ENCODE measurements around the gene FAM222A.
A peak's percentile ranks its signal among the peaks of the same experiment; 100 is the strongest.

FAM222A gene

GRCh38 chr12:109777544-109777943 lies 63.9 kb downstream of the FAM222A start:
- peak in 1 of 2 donors; percentile 10 for DNase-seq

DNA sequence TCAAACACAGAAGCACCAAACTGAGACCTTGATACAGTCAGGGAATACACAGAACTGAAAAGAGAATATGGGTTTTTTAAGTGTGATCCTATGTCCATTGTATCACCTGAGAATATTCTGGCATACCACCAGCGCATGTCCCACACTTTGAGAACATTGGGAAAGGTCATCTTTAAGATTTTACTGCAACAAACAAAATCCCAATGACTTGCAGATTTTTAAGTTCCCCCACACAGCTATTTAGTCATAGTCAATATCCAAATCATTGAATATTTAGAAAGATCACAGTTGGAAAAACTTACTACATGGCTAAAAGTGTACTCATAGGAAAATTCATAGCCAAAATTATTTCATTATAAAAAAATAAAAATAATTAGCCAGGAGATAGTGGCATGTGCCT lies 65.1 kb downstream of the FAM222A start:
- DNase-seq = no peak

GRCh38 chr12:109779382-109779781 lies 65.8 kb downstream of the FAM222A start:
- no peak for DNase-seq

GRCh38 chr12:109781668-109782325 lies 68.2 kb downstream of the FAM222A start:
- no peak for DNase-seq

DNA sequence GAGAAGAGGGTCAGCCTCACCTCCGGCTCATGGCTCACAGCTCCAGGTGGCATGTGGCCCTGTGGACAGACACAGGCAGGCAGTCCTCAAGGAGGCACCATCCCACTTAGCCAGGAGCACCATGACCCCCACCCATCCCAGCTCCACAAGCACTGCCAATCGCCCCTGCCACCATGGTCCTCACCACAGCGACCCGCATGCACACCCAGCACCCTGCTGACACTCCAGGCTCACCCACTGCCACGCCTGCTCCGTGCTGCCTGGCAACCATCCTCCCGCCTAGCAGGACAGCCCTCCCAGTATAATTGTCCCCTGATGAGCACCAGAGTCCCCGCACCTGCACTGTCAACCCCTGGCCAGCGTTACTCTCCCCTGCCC lies 68.7 kb downstream of the FAM222A start:
- DNase-seq = no peak

DNA sequence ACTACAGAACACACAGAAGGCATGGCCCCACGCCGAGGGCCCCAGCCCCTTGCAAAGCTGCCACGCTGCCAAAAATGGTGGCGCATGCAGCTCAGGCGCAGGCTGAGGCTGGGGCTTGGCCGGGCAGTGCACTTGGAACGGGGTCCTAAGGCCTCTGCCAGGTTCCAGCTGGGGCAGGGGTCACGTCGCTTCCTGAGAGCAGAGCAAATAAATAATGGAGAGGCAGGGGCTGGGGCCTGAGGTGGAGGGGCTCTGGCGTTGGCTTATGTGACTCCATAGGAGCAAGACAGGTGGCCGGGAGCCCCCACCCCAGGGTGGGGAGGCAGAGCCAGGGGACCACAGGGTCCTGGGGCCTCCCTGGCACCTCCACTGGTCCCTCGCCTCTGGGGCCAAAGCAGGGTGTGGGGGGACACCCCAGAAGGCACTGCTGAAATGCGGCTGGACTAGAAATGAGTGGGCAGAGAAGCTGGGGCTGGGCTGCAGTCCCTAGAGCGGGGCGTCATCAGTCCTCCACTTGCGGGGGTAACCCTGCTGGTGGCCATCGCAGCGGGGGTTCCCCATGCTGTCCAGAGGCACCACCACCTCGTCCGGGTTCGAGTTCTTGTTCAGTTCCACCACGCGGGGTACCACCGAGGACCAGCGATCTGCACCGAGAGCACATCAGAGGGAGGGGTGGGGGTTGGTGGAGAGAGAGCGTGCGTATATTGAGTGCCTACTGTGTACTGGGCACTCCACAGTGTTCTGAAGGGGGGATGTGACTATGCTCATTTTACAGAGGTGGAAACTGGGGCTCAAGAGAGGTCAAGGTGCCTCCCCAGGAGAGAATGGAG lies 69.7 kb downstream of the FAM222A start:
- DNase-seq = no peak

GRCh38 chr12:109783965-109784244 lies 70.3 kb downstream of the FAM222A start:
- DNase-seq = no peak

DNA sequence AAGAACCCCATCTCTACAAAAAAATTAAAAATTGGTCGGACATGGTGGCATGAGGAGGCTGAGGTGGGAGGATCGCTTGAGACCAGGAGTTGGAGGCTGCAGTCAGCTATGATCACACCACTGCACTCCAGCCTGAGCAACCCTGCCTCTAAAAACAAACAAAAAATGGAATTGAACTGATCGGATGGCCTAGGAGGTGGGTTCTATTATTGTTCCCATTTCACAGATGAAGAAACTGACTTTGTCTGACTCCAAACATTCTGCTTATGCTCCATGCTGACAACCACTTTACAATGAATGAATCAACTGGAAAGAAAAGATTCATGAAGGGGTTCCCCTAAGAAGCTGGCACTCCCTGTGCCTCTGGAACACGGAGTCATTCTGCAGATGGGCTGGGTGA lies 72.2 kb downstream of the FAM222A start:
- no peak for DNase-seq

- DNase-seq = no peak
Observed at GRCh38 chr12:109786799-109787198, 73.2 kb downstream of the FAM222A start.

DNA sequence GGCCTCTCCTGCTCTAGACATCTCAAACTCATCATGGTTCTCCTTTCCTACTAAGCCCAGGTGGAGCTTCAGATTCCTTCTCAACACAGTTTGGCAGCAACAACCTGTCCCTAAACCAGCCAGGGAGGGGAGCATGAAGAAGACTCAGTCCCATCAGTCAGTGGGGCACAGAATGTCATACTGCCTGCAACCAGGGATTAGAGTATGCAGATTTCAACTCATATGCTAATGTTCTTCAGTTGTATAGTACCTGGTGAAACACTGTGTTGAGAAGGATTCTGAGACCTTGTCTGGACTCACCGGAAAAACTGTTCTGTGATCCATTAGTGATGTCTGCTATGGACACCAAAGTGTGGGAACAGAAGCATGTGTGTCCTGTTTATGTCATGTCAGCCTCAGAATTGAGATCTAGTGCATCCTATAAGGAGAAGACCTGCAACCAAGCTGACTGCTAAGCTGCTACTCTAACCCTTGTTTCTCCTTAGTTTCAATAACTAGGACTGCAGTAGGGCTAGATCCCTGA lies 76.0 kb downstream of the FAM222A start:
- no peak for DNase-seq

DNA sequence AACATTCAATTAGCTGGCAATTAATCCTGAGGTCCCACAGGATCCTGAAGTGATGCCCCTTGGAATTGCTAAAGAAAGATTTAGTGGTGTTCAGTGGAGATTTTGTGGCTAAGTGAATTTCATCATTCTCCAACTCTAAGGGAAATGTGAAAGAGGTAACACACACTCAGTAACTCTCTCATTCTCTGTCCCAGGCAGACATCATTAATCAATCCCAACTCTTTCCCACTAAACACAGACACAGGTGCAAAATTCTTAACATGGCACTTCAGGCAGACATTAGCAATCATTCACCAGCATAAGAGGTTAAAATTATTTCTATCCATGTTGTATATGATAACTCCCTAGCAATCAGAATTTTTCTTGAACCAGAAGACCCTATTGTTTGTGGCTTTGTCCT lies 79.4 kb downstream of the FAM222A start:
- DNase-seq = no peak

DNA sequence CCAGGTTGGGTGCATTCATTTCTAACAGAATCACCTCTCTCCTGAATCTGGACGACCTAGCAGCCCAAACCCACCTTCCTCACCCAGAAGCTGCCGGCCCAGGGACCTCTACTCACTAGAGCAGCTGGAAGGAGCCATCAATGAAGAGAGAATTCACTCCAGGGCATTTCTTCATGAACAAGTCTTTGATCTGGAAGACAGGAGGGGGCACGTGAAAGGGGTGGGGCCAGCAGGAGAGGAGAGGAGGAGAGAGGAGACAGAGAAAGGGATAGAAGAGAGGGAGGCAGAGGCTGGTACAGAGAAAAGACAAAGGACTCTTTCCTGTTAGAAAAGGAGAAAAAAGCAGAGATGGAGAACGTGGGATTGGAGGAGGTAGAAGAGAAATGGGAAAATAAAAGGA lies 79.8 kb downstream of the FAM222A start:
- no peak for DNase-seq

DNA sequence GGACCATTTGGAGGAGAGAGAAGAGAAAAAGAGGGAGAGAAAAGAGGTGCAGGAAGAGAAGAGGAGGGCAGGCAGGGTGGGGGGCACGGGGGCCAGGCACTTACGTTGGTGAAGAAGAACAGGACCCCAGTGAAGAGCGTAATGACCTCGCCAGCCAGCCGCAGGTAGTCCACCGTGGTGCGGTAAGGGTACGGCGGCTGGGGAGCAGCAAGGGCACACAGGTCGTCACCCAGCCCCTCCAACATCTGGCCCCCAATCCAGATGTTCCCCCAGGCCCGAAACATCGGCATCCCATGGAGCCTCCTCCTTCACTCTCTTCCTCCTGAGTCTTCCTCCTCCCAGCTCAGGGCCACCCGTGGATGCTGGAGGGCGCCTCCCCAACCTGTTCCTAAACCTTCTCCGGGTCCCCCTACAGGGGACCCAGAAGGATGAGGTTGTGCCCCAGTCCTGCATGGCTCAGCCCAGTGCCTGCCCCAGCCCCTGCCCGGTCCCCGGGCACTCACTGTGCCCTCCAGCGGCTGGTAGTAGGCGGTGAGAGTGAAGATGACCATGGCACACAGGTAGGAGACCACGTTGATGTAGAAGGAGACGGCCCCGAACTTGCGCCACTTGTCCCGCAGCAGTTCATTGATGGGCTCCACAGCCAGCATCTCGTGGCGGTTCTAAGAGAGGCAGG lies 80.3 kb downstream of the FAM222A start:
- no peak for DNase-seq

- DNase-seq = no peak
Observed at GRCh38 chr12:109795023-109795422, 81.4 kb downstream of the FAM222A start.

DNA sequence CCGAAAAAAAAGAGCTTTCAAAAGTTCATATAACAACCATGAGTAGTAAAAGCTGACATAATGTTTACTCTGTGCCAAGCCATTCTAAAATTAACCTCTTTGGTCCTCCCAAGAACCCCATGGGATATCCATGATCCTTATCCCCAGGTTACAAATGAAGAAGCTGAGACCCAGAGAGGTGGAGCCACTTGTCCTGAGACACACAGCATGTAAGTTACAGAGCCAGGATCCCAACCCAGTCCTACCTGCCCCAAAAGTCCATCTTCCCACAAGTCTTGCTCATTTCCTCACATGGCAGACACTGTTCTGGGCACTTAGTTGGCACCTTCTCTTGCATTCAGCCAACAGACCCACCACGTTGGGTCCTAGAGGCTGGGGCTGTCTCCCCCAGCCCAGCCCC lies 82.4 kb downstream of the FAM222A start:
- DNase-seq = no peak

- no peak for DNase-seq
Observed at GRCh38 chr12:109797905-109798669, 84.5 kb downstream of the FAM222A start.

- DNase-seq = no peak
Observed at GRCh38 chr12:109798691-109799090, 85.1 kb downstream of the FAM222A start.

DNA sequence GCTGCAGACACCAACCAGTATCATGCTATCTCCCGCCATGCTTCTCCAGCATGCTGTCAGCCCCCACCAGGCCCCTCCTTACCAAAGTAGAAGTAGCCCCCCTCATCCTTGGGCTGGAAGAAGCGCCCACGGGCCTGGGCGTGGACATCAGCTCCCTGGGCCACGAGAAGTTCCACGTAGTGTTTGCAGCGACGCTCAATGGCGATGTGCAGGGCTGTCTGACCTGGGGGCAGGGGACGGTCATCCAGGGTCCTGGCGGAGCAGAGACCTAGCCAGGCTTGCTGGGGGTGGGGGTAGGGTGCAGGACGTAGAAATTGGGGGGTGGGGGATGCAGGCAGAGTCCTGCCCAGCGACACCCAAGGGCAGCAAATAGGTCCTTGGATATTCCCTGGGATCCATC lies 86.9 kb downstream of the FAM222A start:
- DNase-seq = no peak

DNA sequence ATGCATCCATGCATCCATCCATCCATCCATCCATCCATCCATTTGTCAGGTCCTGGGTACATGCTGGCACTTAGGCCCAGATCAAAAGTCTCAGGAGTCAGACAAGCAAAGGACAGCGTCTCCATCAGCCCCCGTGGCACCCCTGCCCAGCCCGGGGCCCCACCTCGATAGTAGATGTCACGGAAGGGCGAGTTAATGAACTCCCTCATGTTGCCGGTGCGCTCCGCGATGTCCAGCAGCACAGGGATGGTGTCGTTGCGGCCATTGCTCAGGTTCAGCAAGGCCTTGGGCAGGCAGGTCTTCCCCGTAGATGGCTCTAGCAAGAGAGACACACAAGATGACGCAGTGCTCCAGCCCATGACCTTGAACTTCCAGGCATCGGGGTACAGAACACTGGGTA lies 89.2 kb downstream of the FAM222A start:
- no peak for DNase-seq

GRCh38 chr12:109803678-109804077 lies 90.1 kb downstream of the FAM222A start:
- DNase-seq = no peak

DNA sequence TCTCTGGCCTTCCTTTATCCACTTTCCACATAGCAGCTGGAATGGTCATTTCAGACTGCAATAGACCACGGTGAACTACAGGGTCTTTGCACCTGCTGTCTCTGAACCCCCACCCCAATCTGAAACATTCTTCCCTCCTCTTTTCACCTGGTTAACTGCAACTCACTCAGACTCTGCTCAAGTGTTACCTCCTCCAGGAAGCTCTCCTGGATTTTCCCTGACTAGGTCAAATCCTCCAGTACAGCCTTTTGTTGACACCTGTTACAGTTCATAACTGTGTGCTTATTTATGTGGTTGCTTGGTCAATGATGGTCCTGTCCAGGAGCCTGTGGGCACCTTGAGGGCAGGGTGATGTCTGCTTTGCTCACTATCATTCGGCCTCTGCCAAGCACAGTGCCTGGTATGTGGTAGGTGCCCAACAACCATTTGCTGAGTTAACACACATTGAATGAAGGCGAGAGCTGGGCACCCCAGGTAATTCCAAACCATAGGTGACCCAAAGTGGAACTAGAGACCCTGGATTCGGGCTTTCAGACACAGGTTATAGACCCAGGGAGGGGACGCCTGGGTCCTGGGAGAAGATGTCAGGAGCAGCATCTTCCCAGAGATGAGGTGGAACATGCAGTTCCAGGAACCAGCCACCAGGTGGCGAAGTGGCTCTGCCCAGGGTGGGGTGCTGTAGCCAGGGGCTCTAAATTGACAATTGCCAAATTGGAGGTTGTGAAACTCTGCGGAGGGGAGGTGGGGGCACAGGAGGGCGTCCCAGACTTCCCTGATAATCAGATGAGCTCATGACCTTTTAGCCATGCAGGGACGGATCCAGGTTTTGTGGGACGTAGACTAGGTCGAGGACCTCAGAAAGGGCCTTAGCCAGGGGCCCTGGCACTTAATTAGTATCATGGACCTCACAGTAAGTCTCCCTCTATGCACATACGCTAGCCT lies 91.5 kb downstream of the FAM222A start:
- peak; percentile 52 to 68 for DNase-seq
